Activated T-helper 17 cell treated with anti-CD3 and anti-CD28 coated beads, Interleukin-2, amount 50 U/mL, for 72 hours (primary cell): ENCODE measurements around the gene RFTN1. TPM values are rescaled to one million over a fixed set of nuclear protein-coding genes. Genes with fewer than 3 reads are reported as not detected.

Experiments
- ATAC-seq: fragments of 150-1000 bp; cut with Tn5 transposase; replicated peaks from 2 replicates; pipeline ENCODE4 v1.10.0; 2021; ENCODE audit warnings: mild to moderate bottlenecking, moderate library complexity
- H3K27ac Mint-ChIP-seq: one replicate; pipeline ENCODE4 v1.8.0; 2022; ENCODE audit warnings: mixed read lengths
- H3K27me3 Mint-ChIP-seq: one replicate; pipeline ENCODE4 v1.8.0; 2022; ENCODE audit warnings: mixed read lengths
- H3K36me3 Mint-ChIP-seq: one replicate; pipeline ENCODE4 v1.8.0; 2022; ENCODE audit warnings: low read depth, mild to moderate bottlenecking, mixed read lengths
- H3K4me1 Mint-ChIP-seq: one replicate; pipeline ENCODE4 v1.8.0; 2022; ENCODE audit warnings: mixed read lengths
- H3K4me3 Mint-ChIP-seq: one replicate; pipeline ENCODE4 v1.8.0; 2022; ENCODE audit warnings: mild to moderate bottlenecking, mixed read lengths
- H3K9me3 Mint-ChIP-seq: one replicate; pipeline ENCODE4 v1.8.0; 2022; ENCODE audit warnings: mixed read lengths
- total RNA-seq, 2 donors: library from RNA; stranded (reverse); gene quantifications; one replicate each; pipeline ENCODE4 v1.2.3, GENCODE V29; 2022

Gene RFTN1
- total RNA-seq, 2 donors from 2014 or later = 112 to 139 TPM

DNA sequence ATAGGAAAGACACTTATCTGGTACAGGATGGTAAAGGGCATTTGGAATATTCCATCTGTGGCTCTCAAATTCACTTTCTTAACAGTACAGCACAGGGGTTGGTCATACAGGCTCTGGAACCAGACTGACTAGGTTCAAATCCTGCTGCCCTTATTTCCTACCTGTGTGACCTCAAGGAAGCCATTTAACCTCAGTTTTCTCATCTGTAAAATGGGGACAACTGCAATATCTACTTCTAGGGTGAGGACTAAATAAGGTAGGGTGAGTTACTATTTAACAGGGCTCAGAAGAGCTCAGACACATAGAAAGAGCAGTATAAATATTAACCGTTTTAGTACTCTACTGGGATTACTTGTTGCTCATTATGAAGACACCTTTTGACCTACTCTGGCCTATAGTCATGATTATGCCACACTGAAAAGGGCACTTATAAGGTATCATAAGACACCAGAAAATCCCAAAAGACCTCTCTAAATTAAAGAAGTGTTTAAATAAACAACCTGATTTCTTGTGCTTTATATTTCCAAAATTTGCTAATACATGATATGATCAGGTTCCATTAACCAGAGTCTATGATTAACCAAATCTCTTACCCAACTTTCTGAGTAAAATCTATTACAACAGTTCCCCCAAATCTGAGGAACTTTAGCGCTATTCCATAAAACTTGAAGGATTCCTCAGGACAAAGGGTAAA, 6.5 kb downstream of the RFTN1 start:
- no peak for ATAC-seq
- H3K36me3 Mint-ChIP-seq = peaks cover 94% of the 10 kb centered on the region

DNA sequence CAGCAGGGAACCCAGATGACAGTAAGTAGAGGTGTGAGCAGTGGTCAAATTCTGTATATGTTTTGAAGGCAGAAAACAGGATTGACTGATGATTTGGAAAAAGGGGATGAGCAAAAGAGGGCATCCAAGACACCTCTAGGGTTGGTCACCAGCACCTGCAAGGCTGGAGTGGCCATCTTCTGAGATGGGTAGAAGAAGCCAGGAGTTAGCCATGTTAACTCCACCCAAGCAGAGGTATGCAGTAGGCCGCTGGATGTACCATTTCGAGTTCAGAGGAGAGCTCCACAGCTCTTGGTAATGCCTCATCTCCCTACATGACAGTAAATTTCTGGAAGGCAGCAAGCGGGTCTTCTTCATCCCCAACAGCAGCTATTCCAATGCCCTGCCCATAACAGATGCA, 7.0 kb downstream of the RFTN1 start:
- Mint-ChIP-seq H3K4me1 (peaks cover 82% of the 10 kb centered on the region), H3K9me3 (no peaks in the 10 kb centered on the region), H3K4me3 (peak overlapping the region; percentile 85), H3K36me3 (peaks cover 94% of the 10 kb centered on the region), H3K27ac (no peak overlapping the region), H3K27me3 (no peaks in the 10 kb centered on the region)
- no peak for ATAC-seq

More for the DNA sequence above, 6.5 kb downstream of the RFTN1 start:
- H3K27ac Mint-ChIP-seq = no peak overlapping the region
- no peaks in the 10 kb centered on the region for H3K27me3 Mint-ChIP-seq
- H3K4me3 Mint-ChIP-seq = peak overlapping the region; percentile 85
- H3K9me3 Mint-ChIP-seq = no peaks in the 10 kb centered on the region
- H3K4me1 Mint-ChIP-seq = peaks cover 88% of the 10 kb centered on the region

DNA sequence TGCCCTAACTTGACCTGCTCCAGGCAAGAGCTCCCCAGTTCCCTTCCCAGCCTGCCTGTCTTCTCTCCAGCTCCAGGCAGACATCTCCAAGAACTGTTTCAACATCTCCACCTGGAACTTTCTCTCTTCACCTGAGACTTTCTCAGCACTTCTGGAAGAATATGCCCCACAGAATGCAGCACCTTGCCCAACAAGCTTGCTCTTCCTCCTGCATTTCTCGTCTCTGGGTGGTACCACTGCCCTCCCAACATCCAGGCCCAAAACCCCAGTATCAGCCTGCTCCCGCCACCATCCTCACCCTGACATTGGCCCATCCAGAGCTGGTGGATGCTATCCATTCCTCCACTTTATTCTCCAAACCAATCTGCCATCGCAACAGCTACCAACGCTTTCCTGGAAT, 8.8 kb downstream of the RFTN1 start:
- ATAC-seq = no peak
- Mint-ChIP-seq H3K36me3 (peaks cover 93% of the 10 kb centered on the region), H3K27me3 (no peaks in the 10 kb centered on the region), H3K4me1 (peaks cover 73% of the 10 kb centered on the region), H3K9me3 (peaks cover 3% of the 10 kb centered on the region), H3K4me3 (peak overlapping the region; percentile 12), H3K27ac (peak overlapping the region; percentile 25)

DNA sequence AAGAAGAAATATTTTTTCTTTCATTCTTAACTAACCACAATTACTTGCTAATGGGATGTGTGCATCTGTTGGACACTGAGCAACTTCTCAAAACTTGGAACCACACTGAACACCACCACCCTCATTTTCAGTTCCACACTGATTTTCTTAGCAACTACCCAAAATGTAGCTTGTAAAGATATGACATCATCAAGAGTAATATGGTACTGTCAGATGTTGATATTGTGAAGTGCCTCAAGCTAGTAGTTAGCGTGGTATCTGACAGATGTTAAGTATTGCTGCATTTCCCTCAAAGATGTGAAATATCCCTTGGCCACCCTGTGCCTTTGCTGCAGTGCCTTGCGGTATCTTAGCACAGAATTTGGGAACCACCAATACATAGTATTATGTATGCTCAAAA, 9.3 kb downstream of the RFTN1 start:
- peak; percentile 62 for ATAC-seq
- Mint-ChIP-seq H3K4me1 (peaks cover 71% of the 10 kb centered on the region), H3K9me3 (peaks cover 3% of the 10 kb centered on the region), H3K36me3 (peaks cover 92% of the 10 kb centered on the region), H3K27ac (peak overlapping the region; percentile 25), H3K4me3 (peak overlapping the region; percentile 12), H3K27me3 (no peaks in the 10 kb centered on the region)

DNA sequence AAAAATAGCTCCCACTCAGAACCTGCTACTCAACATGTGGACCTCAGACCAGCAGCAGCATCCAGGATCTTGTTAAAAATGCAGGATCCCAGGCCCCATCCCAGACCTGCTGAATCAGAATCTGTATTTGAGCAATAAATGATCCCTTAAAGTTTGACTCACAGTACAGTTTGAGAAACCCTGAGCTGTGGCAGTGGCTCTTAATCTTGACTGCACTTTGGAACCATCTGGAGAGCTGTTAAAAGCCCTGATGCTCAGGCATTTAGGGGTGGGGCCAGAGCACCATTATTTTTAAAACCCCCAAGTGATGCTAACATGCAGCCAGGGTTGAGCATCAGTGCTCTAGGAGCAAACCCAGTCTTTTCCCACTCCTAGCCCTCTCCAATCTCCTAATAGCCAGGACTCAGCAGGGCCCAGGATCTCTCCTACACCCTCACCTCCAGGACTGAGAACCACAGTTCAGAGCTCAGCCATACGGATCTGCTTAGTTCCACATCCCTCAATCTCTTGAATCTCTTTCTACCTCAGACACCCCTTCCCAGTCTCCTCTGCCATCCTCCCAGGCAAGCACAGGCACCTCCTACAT, 10.2 kb downstream of the RFTN1 start:
- H3K9me3 Mint-ChIP-seq = peaks cover 3% of the 10 kb centered on the region
- H3K36me3 Mint-ChIP-seq = peaks cover 95% of the 10 kb centered on the region
- H3K27me3 Mint-ChIP-seq = no peaks in the 10 kb centered on the region
- no peak overlapping the region for H3K4me3 Mint-ChIP-seq
- no peak for ATAC-seq
- peak overlapping the region; percentile 64 for H3K27ac Mint-ChIP-seq
- peaks cover 74% of the 10 kb centered on the region for H3K4me1 Mint-ChIP-seq

DNA sequence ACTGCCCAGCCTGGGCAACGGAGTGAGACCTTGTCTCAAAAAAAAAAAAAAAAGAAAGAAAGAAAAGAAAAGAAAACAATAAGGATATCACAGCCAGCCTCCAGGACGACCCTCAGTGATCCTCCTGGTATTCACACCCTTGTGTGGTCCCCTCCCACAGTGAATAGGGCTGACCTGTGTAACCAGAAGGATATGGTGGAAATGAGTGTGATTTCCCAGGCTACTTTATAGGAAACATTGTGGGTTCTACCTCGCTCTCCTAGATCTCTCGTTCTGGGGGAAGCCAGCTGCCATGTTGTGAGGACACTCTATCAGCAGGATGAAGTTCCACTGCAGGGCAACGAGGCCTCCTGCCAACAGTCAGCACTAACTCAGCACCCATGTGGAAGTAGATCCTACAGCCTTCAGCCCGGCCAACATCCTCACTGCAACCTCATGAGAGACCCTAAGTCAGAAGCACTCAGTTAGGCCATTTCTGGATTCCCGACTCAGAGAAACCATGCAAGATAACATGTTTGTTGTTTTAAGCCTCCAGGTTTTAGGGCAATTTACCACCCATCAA, 11.1 kb downstream of the RFTN1 start:
- ATAC-seq = no peak
- no peak overlapping the region for H3K4me3 Mint-ChIP-seq
- H3K27me3 Mint-ChIP-seq = no peaks in the 10 kb centered on the region
- peak overlapping the region; percentile 30 for H3K27ac Mint-ChIP-seq
- peaks cover 65% of the 10 kb centered on the region for H3K4me1 Mint-ChIP-seq
- peaks cover 90% of the 10 kb centered on the region for H3K36me3 Mint-ChIP-seq
- H3K9me3 Mint-ChIP-seq = peaks cover 3% of the 10 kb centered on the region

DNA sequence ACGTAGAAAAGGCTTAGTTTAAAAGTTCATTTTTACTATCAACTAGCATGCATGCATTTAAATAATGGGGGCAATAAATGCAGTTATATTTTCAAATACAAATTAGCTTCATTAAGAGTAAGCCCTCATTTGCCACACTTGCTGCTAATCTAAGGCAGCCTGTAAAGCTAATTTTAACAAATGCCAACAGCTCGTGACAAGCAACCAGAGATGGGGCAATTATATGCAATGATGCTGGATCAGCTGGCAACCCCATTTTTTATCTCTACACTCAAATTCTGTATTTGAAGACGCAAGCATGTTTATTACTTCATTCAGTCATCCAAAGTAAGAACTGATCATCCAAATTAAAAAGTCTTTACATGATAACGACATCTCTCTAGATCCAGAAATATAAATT, 12.1 kb downstream of the RFTN1 start:
- H3K9me3 Mint-ChIP-seq = peaks cover 3% of the 10 kb centered on the region
- peaks cover 67% of the 10 kb centered on the region for H3K4me1 Mint-ChIP-seq
- no peak overlapping the region for H3K4me3 Mint-ChIP-seq
- peaks cover 89% of the 10 kb centered on the region for H3K36me3 Mint-ChIP-seq
- ATAC-seq = no peak
- no peaks in the 10 kb centered on the region for H3K27me3 Mint-ChIP-seq
- no peak overlapping the region for H3K27ac Mint-ChIP-seq

DNA sequence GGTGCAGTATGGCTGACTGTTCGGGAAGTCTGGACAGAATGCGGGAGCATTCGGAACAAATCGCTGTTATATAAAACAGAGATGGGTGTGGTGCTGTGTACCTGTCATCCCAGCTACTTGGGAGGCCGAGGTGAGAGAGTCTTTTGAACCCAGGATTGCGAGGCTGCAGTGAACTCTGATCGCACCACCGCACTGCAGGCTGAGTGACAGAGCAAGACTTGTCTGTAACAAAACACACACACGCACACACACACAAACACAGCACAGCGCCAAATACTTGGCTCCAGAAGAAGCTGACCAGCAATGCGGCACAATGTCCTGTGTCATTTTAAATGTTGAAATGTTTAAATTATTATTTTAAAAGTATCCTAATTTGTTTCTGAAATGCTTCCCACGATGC, 12.6 kb downstream of the RFTN1 start:
- Mint-ChIP-seq H3K4me1 (peaks cover 67% of the 10 kb centered on the region), H3K27ac (no peak overlapping the region), H3K9me3 (peaks cover 3% of the 10 kb centered on the region), H3K4me3 (no peak overlapping the region), H3K27me3 (no peaks in the 10 kb centered on the region), H3K36me3 (peaks cover 89% of the 10 kb centered on the region)
- no peak for ATAC-seq

DNA sequence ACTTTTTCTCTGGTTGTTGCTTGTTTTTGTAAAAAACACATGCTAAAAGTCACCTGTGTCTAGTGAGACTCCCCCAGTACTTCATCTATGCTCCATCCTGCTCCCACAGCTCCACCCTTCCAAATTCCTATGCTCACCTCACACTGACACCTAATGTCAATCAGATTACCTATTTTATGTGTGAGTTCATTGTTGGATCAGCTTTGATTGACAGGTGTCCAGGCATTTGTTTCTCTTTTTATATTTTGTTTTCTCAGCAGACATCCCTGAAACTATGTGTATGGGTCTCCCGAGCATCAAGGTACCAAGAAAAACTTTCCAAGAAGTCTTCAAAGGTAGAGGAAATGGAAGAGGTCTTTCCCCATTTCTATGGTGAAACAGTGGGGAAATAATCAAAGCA, 13.4 kb downstream of the RFTN1 start:
- Mint-ChIP-seq H3K9me3 (peaks cover 3% of the 10 kb centered on the region), H3K36me3 (peaks cover 82% of the 10 kb centered on the region)

DNA sequence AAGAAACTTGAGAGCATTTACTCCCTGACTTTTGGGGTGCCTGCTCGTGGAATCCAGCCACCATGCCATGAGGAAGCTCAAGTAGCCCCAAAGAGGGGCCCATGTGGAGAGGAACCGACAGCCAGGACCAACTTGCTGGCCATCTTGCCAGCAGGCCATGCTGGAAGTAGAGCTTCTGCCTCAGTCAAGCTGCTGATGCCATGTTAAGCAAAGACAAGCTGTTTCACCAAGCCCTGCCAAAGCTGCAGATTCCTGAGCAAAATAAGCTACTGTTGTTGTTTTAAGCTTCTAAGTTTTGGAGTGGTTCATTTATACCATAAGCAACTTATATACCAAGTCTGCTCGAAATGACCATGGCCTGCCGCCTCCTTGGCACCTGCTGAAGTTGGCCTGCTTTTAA, 14.1 kb downstream of the RFTN1 start:
- H3K4me3 Mint-ChIP-seq = no peak overlapping the region
- peak overlapping the region; percentile 79 for H3K27ac Mint-ChIP-seq
- peaks cover 3% of the 10 kb centered on the region for H3K9me3 Mint-ChIP-seq
- H3K36me3 Mint-ChIP-seq = peaks cover 82% of the 10 kb centered on the region
- H3K4me1 Mint-ChIP-seq = peaks cover 63% of the 10 kb centered on the region
- no peaks in the 10 kb centered on the region for H3K27me3 Mint-ChIP-seq
- no peak for ATAC-seq

More for the DNA sequence above, 13.4 kb downstream of the RFTN1 start:
- ATAC-seq = no peak
- H3K27ac Mint-ChIP-seq = peak overlapping the region; percentile 27
- H3K4me1 Mint-ChIP-seq = peaks cover 68% of the 10 kb centered on the region
- H3K4me3 Mint-ChIP-seq = no peak overlapping the region
- H3K27me3 Mint-ChIP-seq = no peaks in the 10 kb centered on the region

DNA sequence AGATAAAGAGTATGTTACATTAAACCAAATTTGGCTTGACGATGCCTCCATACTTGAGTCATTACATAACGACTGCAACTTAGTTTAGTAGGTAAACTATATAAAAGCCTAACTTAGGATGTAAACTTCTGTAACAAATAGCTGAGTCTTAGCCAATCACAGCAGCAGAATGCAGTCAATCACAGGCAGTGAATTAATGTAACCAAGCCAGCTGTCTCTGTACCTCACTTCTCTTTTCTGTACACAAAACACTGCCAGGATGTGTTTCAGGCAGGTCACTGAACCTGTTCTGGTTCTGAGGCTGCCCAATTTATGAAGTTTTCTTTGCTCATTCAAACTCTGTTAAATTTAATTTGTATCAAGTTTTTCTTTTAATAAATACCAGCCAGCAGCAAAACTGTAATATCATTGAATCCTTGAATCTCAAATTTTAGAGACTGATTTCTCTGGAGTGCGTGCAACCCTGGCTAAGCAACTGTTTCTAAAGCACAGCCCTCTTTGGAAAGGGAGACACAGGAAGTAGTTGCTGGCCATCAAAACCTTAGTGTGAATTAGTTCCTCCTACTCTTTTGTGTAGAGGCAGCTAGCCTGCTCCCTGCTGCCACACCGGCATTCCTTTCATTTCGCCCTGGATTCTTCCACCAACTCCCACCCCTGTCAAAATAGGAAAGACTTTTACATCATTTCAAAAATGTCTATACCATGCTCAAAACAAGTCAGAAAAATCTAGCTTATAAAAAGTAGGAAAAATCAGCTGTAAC, 15.2 kb downstream of the RFTN1 start:
- H3K27ac Mint-ChIP-seq = peak overlapping the region; percentile 79
- peaks cover 3% of the 10 kb centered on the region for H3K9me3 Mint-ChIP-seq
- peaks cover 52% of the 10 kb centered on the region for H3K4me1 Mint-ChIP-seq
- no peaks in the 10 kb centered on the region for H3K27me3 Mint-ChIP-seq
- peaks cover 82% of the 10 kb centered on the region for H3K36me3 Mint-ChIP-seq
- ATAC-seq = no peak
- H3K4me3 Mint-ChIP-seq = peak overlapping the region; percentile 33

DNA sequence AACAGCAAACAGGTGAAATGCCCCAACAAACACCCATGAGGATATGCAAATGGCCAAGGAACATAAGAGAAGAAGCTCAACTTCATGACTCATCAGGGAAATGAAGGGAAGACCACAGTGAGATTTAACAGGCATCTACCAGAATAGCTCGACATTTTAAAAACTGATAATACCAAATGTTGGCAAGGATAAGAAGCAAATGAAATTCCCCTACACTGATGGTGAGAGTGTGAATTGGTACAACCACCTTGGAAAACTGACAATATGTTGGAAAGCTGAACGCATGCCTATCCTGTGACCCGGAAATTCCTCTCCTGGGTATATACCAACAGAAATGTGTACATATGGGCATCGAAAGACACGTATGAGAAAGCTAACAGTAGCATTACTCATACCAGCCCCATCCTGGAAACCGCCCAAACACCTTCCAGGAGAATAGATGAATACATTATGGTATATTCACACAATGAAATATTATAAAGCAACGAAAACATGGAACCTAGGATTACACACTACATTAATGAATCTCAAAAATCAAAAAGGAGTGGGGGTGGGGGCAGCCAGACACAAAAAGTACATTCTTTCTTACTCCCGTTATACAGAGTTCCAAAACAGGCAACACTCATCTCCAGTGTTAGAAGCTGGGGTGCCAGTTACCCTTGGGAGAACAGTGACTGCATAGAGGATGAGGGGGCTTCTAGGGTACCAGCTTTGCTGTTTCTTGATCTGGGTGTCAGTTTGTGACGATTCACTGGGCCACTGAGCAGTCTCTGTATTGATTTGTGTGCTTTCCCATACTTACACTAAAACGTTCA, 16.9 kb downstream of the RFTN1 start:
- Mint-ChIP-seq H3K27ac (peak overlapping the region; percentile 79), H3K4me1 (peaks cover 44% of the 10 kb centered on the region), H3K27me3 (no peaks in the 10 kb centered on the region), H3K4me3 (peak overlapping the region; percentile 57), H3K36me3 (peaks cover 82% of the 10 kb centered on the region), H3K9me3 (peaks cover 3% of the 10 kb centered on the region)
- ATAC-seq = peak; percentile 92

DNA sequence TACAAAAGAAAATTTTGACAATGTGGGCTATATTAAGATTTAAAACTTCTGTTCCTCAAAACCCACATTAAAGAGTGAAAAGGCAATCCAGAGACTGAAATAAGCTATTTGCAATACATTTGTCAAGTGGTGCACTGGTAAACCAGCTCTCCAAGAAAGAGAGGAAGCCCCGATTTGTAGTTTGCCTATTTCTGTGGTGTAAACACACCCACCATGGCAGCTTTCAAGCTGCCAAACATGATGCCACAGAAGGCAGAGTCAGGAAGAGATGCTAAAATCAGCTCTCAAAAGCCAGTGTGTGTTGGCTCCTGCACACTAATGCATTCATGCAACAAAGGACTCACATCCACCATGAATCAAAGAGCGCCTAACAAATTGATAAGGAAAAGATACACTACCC, 17.5 kb downstream of the RFTN1 start:
- peaks cover 47% of the 10 kb centered on the region for H3K4me1 Mint-ChIP-seq
- H3K9me3 Mint-ChIP-seq = peaks cover 3% of the 10 kb centered on the region
- no peaks in the 10 kb centered on the region for H3K27me3 Mint-ChIP-seq
- no peak for ATAC-seq
- peak overlapping the region; percentile 57 for H3K4me3 Mint-ChIP-seq
- H3K27ac Mint-ChIP-seq = peak overlapping the region; percentile 79
- H3K36me3 Mint-ChIP-seq = peaks cover 83% of the 10 kb centered on the region
